Heart right ventricle (tissue), 16 donors: ENCODE measurements around the gene PCDHA12. TPM values are rescaled to one million over a fixed set of nuclear protein-coding genes. Genes with fewer than 3 reads are reported as not detected.
"Not testable (repeated sequence)": the region's sequence is repeated elsewhere in the genome, so short reads cannot be mapped to it uniquely, and the experiment has no call there.

ENCODE experiments used
- ATAC-seq, 8 donors: fragments of 200-7000 bp; cut with Tn5 transposase; one replicate each; pipeline ENCODE4 v1.9.1; 2020; ENCODE audit warnings: mild to moderate bottlenecking in 8 of 8, moderate library complexity in 8 of 8, moderate number of reproducible peaks in 1 of 8
- DNase-seq, 2 donors: peaks; one replicate each; pipeline ENCODE4 v3.0.0-alpha.2; 2020
- H3K27ac ChIP-seq, 10 donors: fragments of 200-600 bp; sonication (generic) in 2 of 10; one replicate each; pipeline versions ENCODE4 v1.5.0 to v1.8.0; 2020 to 2022; ENCODE audit warnings: mild to moderate bottlenecking in 3 of 10
- H3K27me3 ChIP-seq, 7 donors: fragments of 200-600 bp; one replicate each; pipeline ENCODE4 v1.8.0; 2021 to 2022; ENCODE audit warnings: mild to moderate bottlenecking in 2 of 7
- H3K36me3 ChIP-seq, 9 donors: fragments of 200-600 bp; sonication (generic) in 1 of 9; one replicate each; pipeline versions ENCODE4 v1.5.0 to v1.8.0; 2020 to 2022; ENCODE audit warnings: mild to moderate bottlenecking in 2 of 9
- H3K4me1 ChIP-seq, 9 donors: fragments of 200-600 bp; sonication (generic) in 1 of 9; one replicate each; pipeline versions ENCODE4 v1.5.0 to v1.8.0; 2020 to 2022; ENCODE audit warnings: mild to moderate bottlenecking in 4 of 9
- H3K4me3 ChIP-seq, 10 donors: fragments of 200-600 bp; sonication (generic) in 2 of 10; one replicate each; pipeline versions ENCODE4 v1.5.0 to v1.8.0; 2020 to 2022; ENCODE audit warnings: mild to moderate bottlenecking in 7 of 10, moderate library complexity in 2 of 10
- H3K9me3 ChIP-seq, 11 donors: fragments of 200-600 bp in 10 of 11; sonication (generic) in 2 of 11; one replicate each; pipeline versions ENCODE4 v1.5.0 to v1.8.0; 2013 to 2022; ENCODE audit warnings: mild to moderate bottlenecking in 2 of 11, control low read depth in 1 of 11, moderate library complexity in 1 of 11
- CTCF ChIP-seq, 9 donors: fragments of 200-600 bp; sonication (generic) in 2 of 9; IDR thresholded peaks; one replicate each; pipeline versions ENCODE4 v1.5.0 to v1.8.0; 2021 to 2022; ENCODE audit warnings: antibody characterized with exemption in 9 of 9, mild to moderate bottlenecking in 5 of 9, moderate library complexity in 1 of 9
- WGBS, 2 donors: extraction: QIAGEN DNeasy Blood & Tissue Kit; methylation state at CpG; one replicate each; pipeline ENCODE4 v1.1.7; 2013; ENCODE audit warnings: inconsistent platforms in 1 of 2; 5-methylcytosine and 5-hydroxymethylcytosine counted together
- intact Hi-C, 10 donors: fragments of 100-400 bp; cut with DNase I; formaldehyde crosslinking; loops; one replicate each; pipeline versions ENCODE4 v1.11.1 to v1.14.2; 2022
- polyA plus RNA-seq, 2 donors: library from polyadenylated mRNA; stranded (reverse); fragments of 200-250 nt; gene quantifications; one replicate each; pipeline ENCODE4 v1.2.3, GENCODE V29; 2013
- total RNA-seq, 10 donors: library from RNA; stranded (reverse); fragmentation: NEBNext Ultra II Directional in 3 of 10; extraction: Animal tissue kit (Norgen Biotek cat#: 25700) in 3 of 10; gene quantifications; one replicate each; pipeline versions ENCODE4 v1.2.1 to v1.2.4, GENCODE V29; 2021 to 2023
- donor health status: Arrhythmogenic right ventricular cardiomyopathy.
- donor health status: ischemic (EF 13 %, LVEDD 7.1; RV severe dilation, severe dysfunction).
- donor health status: healthy with polysubstance abuse.
- donor health status: DM: no; HTN: yes; CAD: no.
- donor health status: DM: no; HTN: no; CAD: no.
- donor health status: ischemic (EF 25% LVEDD 6.9; RV normal size, moderate dysfunction).
- donor health status: ischemic (EF 25% LVEDD 5.7; RV mildly dilated, moderate dysfunction).
- donor health status: healthy.
- donor health status: DM: yes; HTN: yes; CAD: no.
- donor health status: Ischemic cardiomyopathy.
- donor health status: ischemic (EF 35%, LVEDD 5.7; RV mildly dilated, moderate dysfunction).
- donor health status: nonischemic (EF 11% LVEDD 7.7; RV severe dilation, severe dysfunction).
- donor health status: DM: yes; HTN: yes; CAD: no.
- donor health status: PGD.
- donor health status: ischemic (EF 29% LVEDD 5.4; RV normal size, mild dysfunction).
- donor health status: nonischemic (EF 23%, LVEDD 6.1; RV moderate dilation, normal function).

The PCDHA12 gene
- total and polyA plus RNA-seq, 12 donors, result 0.01 to 0.11 TPM; not detected in 10

DNA sequence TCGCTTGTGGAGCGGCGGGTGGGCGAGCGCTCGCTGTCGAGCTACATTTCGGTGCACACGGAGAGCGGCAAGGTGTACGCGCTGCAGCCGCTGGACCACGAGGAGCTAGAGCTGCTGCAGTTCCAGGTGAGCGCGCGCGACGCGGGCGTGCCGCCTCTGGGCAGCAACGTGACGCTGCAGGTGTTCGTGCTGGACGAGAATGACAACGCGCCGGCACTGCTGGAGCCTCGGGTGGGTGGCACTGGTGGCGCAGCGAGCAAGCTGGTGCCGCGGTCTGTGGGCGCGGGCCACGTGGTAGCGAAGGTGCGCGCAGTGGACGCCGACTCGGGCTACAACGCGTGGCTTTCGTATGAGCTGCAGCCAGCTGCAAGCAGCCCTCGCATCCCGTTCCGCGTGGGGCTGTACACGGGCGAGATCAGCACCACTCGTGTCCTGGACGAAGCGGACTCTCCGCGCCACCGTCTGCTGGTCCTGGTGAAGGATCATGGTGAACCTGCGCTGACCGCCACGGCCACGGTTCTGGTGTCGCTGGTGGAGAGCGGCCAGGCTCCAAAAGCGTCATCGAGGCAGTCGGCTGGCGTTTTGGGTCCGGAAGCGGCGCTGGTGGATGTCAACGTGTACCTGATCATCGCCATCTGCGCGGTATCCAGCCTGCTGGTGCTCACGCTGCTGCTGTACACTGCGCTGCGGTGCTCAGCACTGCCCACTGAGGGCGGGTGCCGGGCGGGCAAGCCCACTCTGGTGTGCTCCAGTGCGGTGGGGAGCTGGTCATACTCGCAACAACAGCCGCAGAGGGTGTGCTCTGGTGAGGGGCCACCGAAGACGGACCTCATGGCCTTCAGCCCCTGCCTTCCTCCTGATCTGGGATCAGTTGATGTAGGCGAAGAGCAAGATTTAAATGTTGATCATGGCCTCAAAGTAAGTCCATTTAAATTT, 32.0 kb upstream of the PCDHA12 start:
- intact Hi-C loops, result no loop called here
- Histone ChIP-seq H3K27ac (no peak overlapping the region), H3K27me3 (peaks cover 0 to 94% (median 44%) of the 10 kb centered on the region in 7 donors), H3K4me3 (no peak overlapping the region), H3K9me3 (peaks cover 0 to 56% (median 8%) of the 10 kb centered on the region in 11 donors), H3K4me1 (no peaks in the 10 kb centered on the region), H3K36me3 (no peaks in the 10 kb centered on the region)
- ATAC-seq (no peak), DNase-seq (no peak)
- no peak for TF ChIP-seq CTCF (IDR thresholded peaks at IDR 0.05)
- WGBS, 2 donors, result 33 to 43% methylated on average over 56 to 87 of the region's 87 CpGs

DNA sequence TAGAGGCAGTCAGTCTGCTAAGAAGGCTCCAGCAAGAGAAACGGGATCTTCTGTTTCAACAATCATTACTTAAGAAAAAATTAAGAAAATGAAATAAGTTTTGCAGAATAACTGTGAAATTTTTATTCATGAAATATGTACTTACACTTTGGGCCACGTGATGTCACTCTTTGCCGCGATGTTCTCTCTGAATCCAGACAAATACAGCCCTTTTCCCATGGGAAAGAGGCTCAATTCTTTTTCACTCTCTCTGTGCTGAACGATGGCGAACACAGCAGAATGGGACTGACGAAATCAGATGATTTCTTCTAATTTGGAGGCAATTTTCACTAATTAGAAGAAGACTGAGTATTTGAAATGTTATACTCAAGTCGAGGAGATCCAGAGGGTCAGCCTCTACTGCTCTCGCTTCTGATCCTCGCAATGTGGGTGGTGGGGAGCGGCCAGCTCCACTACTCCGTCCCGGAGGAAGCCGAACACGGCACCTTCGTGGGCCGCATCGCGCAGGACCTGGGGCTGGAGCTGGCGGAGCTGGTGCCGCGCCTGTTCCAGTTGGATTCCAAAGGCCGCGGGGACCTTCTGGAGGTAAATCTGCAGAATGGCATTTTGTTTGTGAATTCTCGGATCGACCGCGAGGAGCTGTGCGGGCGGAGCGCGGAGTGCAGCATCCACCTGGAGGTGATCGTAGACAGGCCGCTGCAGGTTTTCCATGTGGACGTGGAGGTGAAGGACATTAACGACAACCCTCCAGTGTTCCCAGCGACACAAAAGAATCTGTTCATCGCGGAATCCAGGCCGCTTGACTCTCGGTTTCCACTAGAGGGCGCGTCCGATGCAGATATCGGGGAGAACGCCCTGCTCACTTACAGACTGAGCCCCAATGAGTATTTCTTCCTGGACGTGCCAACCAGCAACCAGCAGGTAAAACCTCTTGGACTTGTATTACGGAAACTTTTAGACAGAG, 26.7 kb upstream of the PCDHA12 start, which contains the start of gene PCDHA9:
Gene PCDHA9 (plus strand): TSS at position 244 of the 964 bp plus-strand sequence. CDS start 114 bp downstream, at position 358.
- H3K36me3 ChIP-seq, ATAC-seq, intact Hi-C loops, H3K27ac ChIP-seq, DNase-seq, H3K4me3 ChIP-seq, H3K4me1 ChIP-seq: not testable (repeated sequence)
- Histone ChIP-seq H3K9me3 (peaks cover 0 to 56% (median 5%) of the 10 kb centered on the region in 11 donors), H3K27me3 (peaks cover 0 to 87% (median 49%) of the 10 kb centered on the region in 7 donors)
- WGBS, 2 donors, result 12 to 14% methylated on average over 35 to 46 of the region's 48 CpGs

DNA sequence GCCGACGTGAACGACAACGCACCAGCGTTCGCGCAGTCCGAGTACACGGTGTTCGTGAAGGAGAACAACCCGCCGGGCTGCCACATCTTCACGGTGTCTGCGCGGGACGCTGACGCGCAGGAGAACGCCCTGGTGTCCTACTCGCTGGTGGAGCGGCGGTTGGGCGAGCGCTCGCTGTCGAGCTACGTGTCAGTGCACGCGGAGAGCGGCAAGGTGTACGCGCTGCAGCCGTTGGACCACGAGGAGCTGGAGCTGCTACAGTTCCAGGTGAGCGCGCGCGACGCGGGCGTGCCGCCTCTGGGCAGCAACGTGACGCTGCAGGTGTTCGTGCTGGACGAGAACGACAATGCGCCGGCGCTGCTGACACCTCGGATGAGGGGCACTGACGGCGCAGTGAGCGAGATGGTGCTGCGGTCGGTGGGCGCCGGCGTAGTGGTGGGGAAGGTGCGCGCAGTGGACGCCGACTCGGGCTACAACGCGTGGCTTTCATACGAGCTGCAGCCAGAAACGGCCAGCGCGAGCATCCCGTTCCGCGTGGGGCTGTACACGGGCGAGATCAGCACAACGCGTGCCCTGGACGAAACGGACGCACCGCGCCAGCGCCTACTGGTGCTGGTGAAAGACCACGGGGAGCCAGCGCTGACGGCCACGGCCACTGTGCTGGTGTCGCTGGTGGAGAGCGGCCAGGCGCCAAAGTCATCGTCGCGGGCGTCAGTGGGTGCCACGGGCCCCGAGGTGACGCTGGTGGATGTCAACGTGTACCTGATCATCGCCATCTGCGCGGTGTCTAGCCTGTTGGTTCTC, 25.1 kb upstream of the PCDHA12 start:
- H3K4me3 ChIP-seq, ATAC-seq, H3K36me3 ChIP-seq, DNase-seq, H3K4me1 ChIP-seq, H3K27ac ChIP-seq, intact Hi-C loops: not testable (repeated sequence)
- H3K9me3 ChIP-seq, result peaks cover 0 to 44% (median 5%) of the 10 kb centered on the region in 11 donors
- peaks cover 0 to 89% (median 49%) of the 10 kb centered on the region in 7 donors for H3K27me3 ChIP-seq
- 33 to 39% methylated on average over 52 to 101 of the region's 101 CpGs for WGBS, 2 donors

DNA sequence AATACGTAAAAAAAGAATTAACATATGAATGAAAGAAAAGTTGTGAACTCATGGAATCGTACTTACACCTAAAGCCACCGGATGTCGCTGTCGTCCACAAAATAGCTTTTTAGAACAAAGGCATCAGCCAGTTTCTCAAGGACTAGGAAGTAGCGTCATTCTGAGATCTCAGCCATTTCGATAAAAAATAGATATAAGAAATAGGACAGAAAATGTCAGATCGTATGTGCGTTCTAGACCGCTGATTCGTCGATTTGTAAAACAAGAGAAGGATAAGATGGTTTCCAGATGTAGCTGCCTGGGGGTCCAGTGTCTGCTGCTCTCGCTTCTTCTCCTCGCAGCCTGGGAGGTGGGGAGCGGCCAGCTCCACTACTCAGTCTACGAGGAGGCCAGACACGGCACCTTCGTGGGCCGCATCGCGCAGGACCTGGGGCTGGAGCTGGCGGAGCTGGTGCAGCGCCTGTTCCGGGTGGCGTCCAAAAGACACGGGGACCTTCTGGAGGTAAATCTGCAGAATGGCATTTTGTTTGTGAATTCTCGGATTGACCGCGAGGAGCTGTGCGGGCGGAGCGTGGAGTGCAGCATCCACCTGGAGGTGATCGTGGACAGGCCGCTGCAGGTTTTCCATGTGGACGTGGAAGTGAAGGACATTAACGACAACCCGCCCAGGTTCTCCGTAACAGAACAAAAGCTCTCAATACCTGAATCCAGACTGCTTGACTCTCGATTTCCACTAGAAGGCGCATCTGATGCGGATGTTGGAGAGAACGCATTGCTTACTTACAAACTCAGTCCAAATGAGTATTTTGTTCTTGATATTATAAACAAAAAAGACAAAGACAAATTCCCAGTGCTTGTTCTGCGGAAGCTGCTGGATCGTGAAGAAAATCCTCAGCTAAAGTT, 19.1 kb upstream of the PCDHA12 start, which contains the start of gene PCDHA10:
Gene PCDHA10 (plus strand): TSS at position 126 of the 903 bp plus-strand sequence. CDS start 152 bp downstream, at position 278.
- no peak for DNase-seq
- peak in 4 of 9 donors; percentile 8 to 47 (median 19) for TF ChIP-seq CTCF (IDR thresholded peaks at IDR 0.05)
- WGBS, 2 donors, result 14 to 17% methylated on average over 40 to 44 of the region's 44 CpGs
- intact Hi-C loops, result loop anchor here in 1 of 10 donors (1.0 kb wide), 1 partner anchor 11 kb away; no protein-coding TSS in a partner anchor
- Histone ChIP-seq H3K36me3 (no peaks in the 10 kb centered on the region), H3K27ac (no peak within 1 kb of the TSS), H3K9me3 (peaks cover 0 to 49% (median 18%) of the 10 kb centered on the region in 11 donors), H3K27me3 (peaks cover 0 to 94% (median 28%) of the 10 kb centered on the region in 7 donors), H3K4me3 (peak within 1 kb of the TSS in 6 of 10 donors; percentile 7 to 43 (median 16)), H3K4me1 (no peaks in the 10 kb centered on the region)
- no peak for ATAC-seq
